BJ (cell line): Measurements from ENCODE around the gene SLIT1. TPM values are rescaled to one million over a fixed set of nuclear protein-coding genes. Genes with fewer than 3 reads are reported as not detected.

Experiments used
- CTCF ChIA-PET: fragments of 350-600 bp; formaldehyde crosslinking; extraction: SDS; loops from one replicate; lab custom pipeline; 2021; ENCODE audit warnings: antibody characterized with exemption, inconsistent platforms; lab: Yijun Ruan, JAX
- POLR2A ChIA-PET: fragments of 300-600 bp; sonication (Branson Sonifier 250); formaldehyde crosslinking; extraction: SDS; loops from one replicate; lab custom pipeline; 2021; ENCODE audit warnings: antibody characterized with exemption; lab: Charles Lee
- DNase-seq: peaks from one replicate; pipeline ENCODE4 v3.0.0-alpha.2; 2011; ENCODE audit warnings: low read depth
- H3K27me3 ChIP-seq: 2 replicates; pipeline ENCODE4 v1.6.0; 2011; ENCODE audit warnings: low read length; ENCODE audit not compliant: control insufficient read depth, insufficient read depth
- H3K36me3 ChIP-seq: 2 replicates; pipeline ENCODE4 v1.5.1; 2011; ENCODE audit warnings: low read length; ENCODE audit not compliant: control insufficient read depth, insufficient read depth
- H3K4me3 ChIP-seq: 2 replicates; pipeline ENCODE4 v1.5.1; 2011; ENCODE audit warnings: low read depth, mild to moderate bottlenecking, control low read depth, low read length
- CTCF ChIP-seq: IDR thresholded peaks from 2 replicates; pipeline ENCODE4 v1.5.1; 2011; ENCODE audit warnings: low read depth, mild to moderate bottlenecking, control low read depth, inconsistent platforms, low read length, moderate library complexity; ENCODE audit not compliant: insufficient read depth
- polyA plus RNA-seq: library from polyadenylated mRNA; depleted of rRNA; stranded (reverse); fragments of >200 nt; gene quantifications from 2 replicates; pipeline ENCODE4 v1.2.3, GENCODE V29; 2011

Gene SLIT1
- polyA plus RNA-seq, 1 experiment = 0.02 TPM

DNA sequence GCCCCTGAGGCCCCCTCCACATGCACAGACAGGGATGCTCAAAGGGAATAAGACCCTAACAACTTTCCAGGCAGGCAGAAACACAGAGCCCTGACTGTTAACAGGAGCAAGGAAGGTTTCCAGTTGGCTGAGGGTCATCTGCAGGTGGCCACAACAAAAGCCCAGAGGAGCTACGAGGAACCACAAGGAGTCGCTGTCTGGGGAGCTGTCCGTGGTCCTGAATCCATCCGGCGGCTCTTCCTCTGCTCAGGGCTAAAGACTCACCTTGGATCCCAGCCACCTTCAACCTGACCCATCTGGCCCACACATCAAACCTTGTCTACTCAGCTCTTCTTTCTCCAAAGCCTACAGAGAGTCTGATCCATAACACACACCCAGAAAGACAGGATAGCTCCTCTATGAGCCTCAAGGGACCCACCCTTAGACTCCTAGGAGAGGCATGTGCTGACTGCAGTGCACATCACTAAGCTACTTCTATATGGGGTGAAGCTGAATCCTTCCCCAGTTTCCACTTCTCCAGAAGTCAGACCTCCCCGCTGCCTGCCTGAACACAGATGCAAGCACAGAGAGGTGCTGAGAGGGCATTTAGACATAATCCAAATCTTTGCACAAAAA, 104.0 kb downstream of the SLIT1 start:
- Histone ChIP-seq H3K4me3 (no peak overlapping the region), H3K27me3 (peaks cover 7% of the 10 kb centered on the region; the same call in 1 of the 2 replicates), H3K36me3 (no peaks in the 10 kb centered on the region)
- TF ChIP-seq CTCF = peak; percentile 86
- ChIA-PET POLR2A (interaction anchor here (1.1 kb wide), 1 partner anchor 9 kb away, joined by 3 read pairs; no protein-coding TSS in a partner anchor), CTCF (interaction anchor here (0.9 to 12.4 kb wide), 16 partner anchors 8 to 642 kb away, joined by 3 to 188 read pairs (median 5); partner anchors contain the start of gene FRAT2)
- no peak for DNase-seq

DNA sequence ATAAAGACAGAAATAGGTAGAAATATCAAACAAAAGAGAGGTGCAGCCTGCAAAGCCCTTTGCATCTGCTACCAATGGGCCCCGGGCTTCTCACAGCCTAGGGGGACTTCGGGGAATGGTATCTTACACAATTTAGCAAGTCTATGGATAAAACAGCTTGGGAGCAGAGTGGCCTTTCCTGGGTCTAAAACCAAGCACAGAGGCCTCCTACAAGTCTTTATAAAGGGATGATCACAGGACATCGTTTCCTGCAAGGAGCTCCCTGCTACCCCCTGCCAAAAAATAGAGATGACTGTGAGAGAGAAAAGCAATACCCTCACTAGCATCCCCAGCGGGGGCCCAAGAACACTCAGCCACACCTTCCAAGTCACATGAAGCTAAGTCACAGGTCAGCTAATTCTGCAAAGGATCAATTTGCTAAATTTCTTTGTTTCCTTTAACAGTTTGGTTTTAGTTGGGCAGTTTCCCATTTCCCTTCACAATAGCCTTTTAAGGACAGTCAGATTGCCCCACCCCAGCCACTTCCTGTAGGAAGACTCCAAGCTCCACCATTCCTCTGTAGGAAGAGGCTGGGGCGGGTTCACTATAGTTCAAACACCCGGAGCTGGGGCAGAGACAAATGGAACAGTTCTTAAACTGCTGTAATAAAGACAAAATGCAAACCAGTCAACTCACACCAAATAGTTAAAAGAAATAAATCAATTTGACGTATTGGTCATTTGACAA, 105.5 kb downstream of the SLIT1 start:
- ChIA-PET CTCF (interaction anchor here (1.2 to 12.4 kb wide), 6 partner anchors 47 to 253 kb away, joined by 4 to 188 read pairs (median 6); partner anchors contain the start of gene FRAT2), POLR2A (no interaction called here)
- TF ChIP-seq CTCF = no peak

GRCh38 chr10:97079448-97079847, 106.3 kb downstream of the SLIT1 start:
- no peak overlapping the region for H3K4me3 ChIP-seq
- POLR2A ChIA-PET = no interaction called here
- CTCF ChIA-PET = interaction anchor here (0.8 to 12.4 kb wide), 2 partner anchors 20 to 131 kb away, joined by 3 to 188 read pairs; no protein-coding TSS in a partner anchor
- DNase-seq = no peak
- no peak for TF ChIP-seq CTCF
- H3K27me3 ChIP-seq = peaks cover 7% of the 10 kb centered on the region; the same call in 1 of the 2 replicates
- H3K36me3 ChIP-seq = no peaks in the 10 kb centered on the region

More for the DNA sequence above, 105.5 kb downstream of the SLIT1 start:
- H3K4me3 ChIP-seq = no peak overlapping the region
- DNase-seq = no peak
- H3K36me3 ChIP-seq = no peaks in the 10 kb centered on the region
- H3K27me3 ChIP-seq = peaks cover 7% of the 10 kb centered on the region; the same call in 1 of the 2 replicates

GRCh38 chr10:97078938-97079445, 106.8 kb downstream of the SLIT1 start:
- CTCF ChIA-PET = interaction anchor here (0.8 to 12.4 kb wide), 3 partner anchors 19 to 131 kb away, joined by 3 to 188 read pairs (median 5); no protein-coding TSS in a partner anchor
- DNase-seq = no peak
- POLR2A ChIA-PET = no interaction called here
- no peak overlapping the region for H3K4me3 ChIP-seq
- peaks cover 7% of the 10 kb centered on the region; the same call in 1 of the 2 replicates for H3K27me3 ChIP-seq
- no peaks in the 10 kb centered on the region for H3K36me3 ChIP-seq
- TF ChIP-seq CTCF = no peak
